ENCODE data around the gene ARHGAP15. TPM values are rescaled to one million over a fixed set of nuclear protein-coding genes. Genes with fewer than 3 reads are reported as not detected.

ARHGAP15 gene
- total and polyA plus RNA-seq, 2 experiments from 2014 or later: 0.26 TPM; not detected in 1

DNA sequence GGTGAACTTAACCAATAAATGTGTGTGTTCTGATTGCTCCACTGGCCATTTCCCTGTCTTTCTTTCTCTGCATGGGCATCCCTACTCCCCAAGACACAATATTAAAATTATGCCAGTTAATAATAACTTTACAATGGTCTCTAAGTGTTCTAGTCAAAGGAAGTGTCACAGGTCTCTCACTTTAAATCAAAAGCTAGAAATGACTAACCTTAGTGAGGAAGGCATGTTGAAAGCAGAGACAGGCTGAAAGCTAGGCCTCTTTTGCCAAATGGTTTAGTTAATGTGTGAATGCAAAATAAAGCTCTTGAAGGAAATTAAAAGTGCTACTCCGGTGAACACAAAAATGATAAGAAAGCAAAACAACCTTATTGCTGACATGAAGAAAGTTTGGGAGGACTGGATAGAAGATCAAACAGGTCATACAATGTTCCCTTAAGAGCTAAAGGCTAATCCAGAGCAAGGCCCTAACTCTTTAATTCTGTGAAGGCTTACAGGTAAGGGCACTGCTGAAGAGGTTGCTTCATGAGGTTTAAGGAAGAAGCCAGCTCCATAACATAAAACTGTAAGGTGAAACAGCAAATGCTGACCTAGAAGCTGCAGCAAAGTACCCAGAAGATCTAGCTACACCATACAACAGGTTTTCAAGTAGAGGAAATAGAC is 44.0 kb upstream of the ARHGAP15 start (continued):
- TF ChIP-seq, protein P1, sequence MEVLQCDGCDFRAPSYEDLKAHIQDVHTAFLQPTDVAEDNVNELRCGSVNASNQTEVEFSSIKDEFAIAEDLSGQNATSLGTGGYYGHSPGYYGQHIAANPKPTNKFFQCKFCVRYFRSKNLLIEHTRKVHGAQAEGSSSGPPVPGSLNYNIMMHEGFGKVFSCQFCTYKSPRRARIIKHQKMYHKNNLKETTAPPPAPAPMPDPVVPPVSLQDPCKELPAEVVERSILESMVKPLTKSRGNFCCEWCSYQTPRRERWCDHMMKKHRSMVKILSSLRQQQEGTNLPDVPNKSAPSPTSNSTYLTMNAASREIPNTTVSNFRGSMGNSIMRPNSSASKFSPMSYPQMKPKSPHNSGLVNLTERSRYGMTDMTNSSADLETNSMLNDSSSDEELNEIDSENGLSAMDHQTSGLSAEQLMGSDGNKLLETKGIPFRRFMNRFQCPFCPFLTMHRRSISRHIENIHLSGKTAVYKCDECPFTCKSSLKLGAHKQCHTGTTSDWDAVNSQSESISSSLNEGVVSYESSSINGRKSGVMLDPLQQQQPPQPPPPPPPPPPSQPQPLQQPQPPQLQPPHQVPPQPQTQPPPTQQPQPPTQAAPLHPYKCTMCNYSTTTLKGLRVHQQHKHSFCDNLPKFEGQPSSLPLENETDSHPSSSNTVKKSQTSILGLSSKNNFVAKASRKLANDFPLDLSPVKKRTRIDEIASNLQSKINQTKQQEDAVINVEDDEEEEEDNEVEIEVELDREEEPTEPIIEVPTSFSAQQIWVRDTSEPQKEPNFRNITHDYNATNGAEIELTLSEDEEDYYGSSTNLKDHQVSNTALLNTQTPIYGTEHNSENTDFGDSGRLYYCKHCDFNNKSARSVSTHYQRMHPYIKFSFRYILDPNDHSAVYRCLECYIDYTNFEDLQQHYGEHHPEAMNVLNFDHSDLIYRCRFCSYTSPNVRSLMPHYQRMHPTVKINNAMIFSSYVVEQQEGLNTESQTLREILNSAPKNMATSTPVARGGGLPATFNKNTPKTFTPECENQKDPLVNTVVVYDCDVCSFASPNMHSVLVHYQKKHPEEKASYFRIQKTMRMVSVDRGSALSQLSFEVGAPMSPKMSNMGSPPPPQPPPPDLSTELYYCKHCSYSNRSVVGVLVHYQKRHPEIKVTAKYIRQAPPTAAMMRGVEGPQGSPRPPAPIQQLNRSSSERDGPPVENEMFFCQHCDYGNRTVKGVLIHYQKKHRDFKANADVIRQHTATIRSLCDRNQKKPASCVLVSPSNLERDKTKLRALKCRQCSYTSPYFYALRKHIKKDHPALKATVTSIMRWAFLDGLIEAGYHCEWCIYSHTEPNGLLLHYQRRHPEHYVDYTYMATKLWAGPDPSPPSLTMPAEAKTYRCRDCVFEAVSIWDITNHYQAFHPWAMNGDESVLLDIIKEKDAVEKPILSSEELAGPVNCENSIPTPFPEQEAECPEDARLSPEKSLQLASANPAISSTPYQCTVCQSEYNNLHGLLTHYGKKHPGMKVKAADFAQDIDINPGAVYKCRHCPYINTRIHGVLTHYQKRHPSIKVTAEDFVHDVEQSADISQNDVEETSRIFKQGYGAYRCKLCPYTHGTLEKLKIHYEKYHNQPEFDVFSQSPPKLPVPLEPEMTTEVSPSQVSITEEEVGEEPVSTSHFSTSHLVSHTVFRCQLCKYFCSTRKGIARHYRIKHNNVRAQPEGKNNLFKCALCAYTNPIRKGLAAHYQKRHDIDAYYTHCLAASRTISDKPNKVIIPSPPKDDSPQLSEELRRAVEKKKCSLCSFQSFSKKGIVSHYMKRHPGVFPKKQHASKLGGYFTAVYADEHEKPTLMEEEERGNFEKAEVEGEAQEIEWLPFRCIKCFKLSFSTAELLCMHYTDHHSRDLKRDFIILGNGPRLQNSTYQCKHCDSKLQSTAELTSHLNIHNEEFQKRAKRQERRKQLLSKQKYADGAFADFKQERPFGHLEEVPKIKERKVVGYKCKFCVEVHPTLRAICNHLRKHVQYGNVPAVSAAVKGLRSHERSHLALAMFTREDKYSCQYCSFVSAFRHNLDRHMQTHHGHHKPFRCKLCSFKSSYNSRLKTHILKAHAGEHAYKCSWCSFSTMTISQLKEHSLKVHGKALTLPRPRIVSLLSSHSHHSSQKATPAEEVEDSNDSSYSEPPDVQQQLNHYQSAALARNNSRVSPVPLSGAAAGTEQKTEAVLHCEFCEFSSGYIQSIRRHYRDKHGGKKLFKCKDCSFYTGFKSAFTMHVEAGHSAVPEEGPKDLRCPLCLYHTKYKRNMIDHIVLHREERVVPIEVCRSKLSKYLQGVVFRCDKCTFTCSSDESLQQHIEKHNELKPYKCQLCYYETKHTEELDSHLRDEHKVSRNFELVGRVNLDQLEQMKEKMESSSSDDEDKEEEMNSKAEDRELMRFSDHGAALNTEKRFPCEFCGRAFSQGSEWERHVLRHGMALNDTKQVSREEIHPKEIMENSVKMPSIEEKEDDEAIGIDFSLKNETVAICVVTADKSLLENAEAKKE (CRISPR knock-in tag; IDR thresholded peaks at IDR 0.05): no peak
- TF ChIP-seq CREB1 (CRISPR knock-in tag; IDR thresholded peaks at IDR 0.05; ENCODE audit: low read depth) (no peak), STAT1 (IDR thresholded peaks at IDR 0.05; ENCODE audit: unreplicated experiment) (no peak), POLR2AphosphoS5 (IDR thresholded peaks at IDR 0.05; ENCODE audit: low read depth) (no peak), JUNB (IDR thresholded peaks at IDR 0.05; ENCODE audit: unreplicated experiment) (no peak), EZH2phosphoT487 (IDR thresholded peaks at IDR 0.05; ENCODE audit: unreplicated experiment) (no peak), ZNF331 (CRISPR knock-in tag; IDR thresholded peaks at IDR 0.05; ENCODE audit: low read depth) (no peak), NANOG (IDR thresholded peaks at IDR 0.05; ENCODE audit: borderline replicate concordance) (no peak)
- TF ChIP-seq, protein P2, sequence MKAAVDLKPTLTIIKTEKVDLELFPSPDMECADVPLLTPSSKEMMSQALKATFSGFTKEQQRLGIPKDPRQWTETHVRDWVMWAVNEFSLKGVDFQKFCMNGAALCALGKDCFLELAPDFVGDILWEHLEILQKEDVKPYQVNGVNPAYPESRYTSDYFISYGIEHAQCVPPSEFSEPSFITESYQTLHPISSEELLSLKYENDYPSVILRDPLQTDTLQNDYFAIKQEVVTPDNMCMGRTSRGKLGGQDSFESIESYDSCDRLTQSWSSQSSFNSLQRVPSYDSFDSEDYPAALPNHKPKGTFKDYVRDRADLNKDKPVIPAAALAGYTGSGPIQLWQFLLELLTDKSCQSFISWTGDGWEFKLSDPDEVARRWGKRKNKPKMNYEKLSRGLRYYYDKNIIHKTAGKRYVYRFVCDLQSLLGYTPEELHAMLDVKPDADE (IDR thresholded peaks at IDR 0.05): no peak
- TF ChIP-seq, protein P3, sequence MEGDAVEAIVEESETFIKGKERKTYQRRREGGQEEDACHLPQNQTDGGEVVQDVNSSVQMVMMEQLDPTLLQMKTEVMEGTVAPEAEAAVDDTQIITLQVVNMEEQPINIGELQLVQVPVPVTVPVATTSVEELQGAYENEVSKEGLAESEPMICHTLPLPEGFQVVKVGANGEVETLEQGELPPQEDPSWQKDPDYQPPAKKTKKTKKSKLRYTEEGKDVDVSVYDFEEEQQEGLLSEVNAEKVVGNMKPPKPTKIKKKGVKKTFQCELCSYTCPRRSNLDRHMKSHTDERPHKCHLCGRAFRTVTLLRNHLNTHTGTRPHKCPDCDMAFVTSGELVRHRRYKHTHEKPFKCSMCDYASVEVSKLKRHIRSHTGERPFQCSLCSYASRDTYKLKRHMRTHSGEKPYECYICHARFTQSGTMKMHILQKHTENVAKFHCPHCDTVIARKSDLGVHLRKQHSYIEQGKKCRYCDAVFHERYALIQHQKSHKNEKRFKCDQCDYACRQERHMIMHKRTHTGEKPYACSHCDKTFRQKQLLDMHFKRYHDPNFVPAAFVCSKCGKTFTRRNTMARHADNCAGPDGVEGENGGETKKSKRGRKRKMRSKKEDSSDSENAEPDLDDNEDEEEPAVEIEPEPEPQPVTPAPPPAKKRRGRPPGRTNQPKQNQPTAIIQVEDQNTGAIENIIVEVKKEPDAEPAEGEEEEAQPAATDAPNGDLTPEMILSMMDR (conservative IDR thresholded peaks at IDR 0.05; ENCODE audit: low read depth in 2 of 2): no peak

Data from GM23338 (cell line).